NCI-H1436 (cell line): ENCODE results near the gene CTBP2.

Source experiments
- DNase-seq: peaks from one replicate; lab custom pipeline; 2025; lab: John Stamatoyannopoulos, UW

CTBP2 gene

GRCh38 chr10:125125951-125126735 lies 34.2 kb downstream of the CTBP2 start:
- DNase-seq: no peak

DNA sequence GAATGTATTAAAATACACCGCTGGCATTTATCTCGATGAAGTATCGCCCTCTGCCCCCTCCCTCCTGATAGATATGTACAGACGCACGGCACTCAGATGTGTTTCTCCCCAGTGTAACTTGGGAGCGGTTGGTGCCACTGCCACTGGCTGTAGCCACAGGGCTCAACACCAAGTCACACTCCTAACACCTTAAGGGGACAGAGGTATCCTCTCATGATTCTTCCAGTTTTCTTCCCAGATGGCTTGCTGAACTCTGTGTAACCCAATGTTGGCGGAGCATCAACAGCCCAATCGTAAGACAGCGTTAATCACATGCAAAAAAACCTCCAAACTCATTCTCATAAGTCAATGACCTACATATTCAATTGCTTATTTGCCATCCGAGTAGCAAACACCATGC lies 35.5 kb downstream of the CTBP2 start:
- no peak for DNase-seq

DNA sequence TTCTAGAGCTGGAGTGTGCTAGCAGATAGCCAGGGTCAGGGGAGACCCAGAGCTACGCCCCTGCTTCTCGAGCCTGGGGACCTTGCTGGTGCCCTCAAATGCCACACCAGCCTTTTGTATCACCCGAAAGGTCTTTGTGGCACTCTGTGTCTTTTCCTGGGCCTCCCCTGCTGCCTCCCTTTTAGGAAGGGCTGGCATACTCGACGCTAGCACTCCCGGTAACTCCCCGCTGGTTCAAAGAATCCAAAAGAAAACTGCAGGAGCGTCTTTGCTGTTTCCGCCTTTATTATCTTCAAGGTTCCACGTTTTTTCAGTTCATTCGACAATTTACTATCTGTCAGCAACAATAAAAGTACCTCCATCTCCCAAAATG lies 36.3 kb downstream of the CTBP2 start:
- no peak for DNase-seq

- DNase-seq: no peak
These were observed 36.8 kb downstream of the CTBP2 start for GRCh38 chr10:125123476-125124114.

DNA sequence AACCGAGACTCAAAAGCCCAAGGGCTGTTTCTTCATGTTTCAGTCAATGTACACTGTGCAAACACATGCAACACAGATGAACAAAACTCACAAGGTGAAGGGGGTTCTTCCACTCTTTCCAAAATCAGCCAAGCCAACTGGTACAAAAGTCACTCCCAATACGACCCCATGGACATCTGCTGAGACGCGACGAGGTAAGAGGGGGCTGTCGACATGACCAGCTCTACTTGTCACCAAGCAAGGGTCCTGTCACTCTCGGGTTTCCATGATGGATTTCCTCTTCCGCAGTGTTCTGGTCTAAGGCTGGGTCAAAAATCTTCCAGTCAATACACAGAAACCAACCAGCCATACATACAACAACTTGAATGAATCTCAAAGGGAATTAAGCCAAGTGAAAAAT lies 37.8 kb downstream of the CTBP2 start:
- no peak for DNase-seq

GRCh38 chr10:125121003-125121402 lies 39.4 kb downstream of the CTBP2 start:
- no peak for DNase-seq

DNA sequence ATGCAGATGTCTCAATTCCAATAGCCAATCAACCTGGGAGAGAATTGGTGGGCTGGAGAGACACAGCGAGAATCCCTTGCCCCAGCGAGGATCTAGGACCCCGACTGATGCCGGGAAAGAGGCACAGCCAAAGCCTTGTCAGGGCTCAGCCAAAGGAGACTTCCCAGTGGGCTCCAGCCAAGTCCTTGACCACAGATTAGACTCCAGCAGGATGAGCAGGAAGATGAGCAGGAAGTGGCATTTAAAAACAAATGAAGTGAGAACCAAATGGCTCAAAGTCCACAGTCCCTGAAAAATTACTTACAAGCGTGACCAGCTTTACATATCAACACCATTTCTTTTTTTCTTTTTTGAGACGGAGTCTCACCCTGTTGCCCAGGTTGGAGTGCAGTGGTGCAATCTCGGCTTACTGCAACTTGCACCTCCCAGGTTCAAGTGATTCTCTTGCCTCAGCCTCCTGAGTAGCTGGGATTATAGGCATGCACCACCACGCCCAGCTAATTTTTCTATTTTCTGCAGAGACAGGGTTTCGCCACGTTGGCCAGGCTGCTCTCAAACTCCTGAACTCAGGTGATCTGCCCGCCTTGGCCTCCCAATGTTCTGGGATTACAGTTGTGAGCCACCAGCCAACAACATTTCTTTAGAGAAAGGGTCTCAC lies 40.2 kb downstream of the CTBP2 start:
- DNase-seq: no peak

DNA sequence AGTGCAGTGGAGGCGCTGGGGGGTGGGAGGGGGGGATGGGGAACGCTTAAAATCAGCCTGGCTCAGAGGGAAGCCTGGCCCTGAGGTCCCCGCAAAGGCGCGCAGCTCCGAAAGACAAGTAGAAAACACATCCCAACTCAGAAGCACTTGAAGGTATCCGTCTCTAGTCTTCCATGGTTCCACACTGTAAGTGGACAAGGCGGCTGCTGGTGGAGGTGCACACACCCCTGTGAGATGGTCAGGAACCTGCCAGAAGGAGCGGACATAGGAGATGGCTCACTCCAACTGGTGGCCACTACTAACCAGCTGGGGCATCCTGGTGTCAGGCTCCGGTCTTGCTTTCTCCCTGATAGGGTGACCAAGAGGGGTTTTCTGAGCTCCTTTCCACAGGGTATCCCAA lies 41.7 kb downstream of the CTBP2 start:
- no peak for DNase-seq

DNA sequence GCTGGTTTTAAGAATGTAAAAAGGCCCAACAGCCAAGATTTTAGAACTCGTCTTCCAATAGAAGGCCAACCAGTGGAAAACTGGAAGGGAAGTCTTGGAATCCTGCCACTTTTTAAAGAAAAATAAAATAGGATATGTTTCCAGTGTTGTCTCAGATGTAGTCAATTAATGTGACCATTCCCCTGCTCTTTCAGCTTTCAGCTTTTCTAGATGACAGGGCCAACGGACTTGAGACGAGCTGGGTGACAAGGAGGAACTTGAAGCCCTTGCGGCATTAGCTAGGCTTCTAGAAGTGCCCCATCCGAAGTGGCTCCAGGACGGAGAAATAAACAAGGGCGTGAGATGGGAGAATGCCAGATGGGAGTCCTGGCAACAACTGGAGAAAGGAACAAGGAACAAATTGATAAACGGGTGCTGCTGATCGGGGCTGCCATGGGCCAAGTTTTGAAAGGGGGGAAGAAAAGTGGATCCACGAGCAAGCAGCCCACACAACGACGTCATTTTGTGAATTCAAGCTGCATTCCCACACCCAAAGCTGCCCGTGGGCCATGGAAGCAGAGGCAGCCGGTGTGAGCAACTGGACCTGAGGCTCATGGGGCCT lies 42.3 kb downstream of the CTBP2 start:
- no peak for DNase-seq

- DNase-seq: no peak
These were observed 43.6 kb downstream of the CTBP2 start for GRCh38 chr10:125116652-125117310.

DNA sequence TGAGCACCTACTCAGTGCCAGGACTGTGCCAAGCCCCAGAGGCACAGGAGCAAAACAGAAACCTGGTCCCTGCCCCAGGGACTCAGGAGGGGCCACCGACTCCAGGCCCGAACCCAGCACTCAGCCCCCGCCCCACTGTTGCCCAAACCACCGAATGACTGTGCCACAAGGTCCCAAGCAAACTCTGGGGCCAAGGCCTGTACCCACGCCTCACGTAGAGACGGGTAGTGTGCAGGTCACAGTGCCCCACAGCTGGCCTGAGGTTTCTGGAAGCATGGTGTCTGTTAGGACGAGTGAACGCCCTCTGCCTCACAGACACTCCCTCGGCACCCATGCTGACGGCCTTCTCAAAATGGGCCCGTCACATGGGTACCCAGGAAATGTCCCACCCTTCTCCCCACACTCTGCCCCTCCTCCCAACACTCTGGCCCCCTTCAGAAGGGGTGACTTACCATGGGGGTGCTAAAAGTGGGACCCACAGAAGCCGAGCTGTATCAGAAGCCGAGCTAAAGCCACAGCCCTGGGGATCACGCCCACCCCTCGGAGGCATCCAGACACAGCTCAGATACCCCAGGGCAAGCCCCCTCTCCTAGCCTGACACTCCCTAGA lies 44.2 kb downstream of the CTBP2 start:
- no peak for DNase-seq

DNA sequence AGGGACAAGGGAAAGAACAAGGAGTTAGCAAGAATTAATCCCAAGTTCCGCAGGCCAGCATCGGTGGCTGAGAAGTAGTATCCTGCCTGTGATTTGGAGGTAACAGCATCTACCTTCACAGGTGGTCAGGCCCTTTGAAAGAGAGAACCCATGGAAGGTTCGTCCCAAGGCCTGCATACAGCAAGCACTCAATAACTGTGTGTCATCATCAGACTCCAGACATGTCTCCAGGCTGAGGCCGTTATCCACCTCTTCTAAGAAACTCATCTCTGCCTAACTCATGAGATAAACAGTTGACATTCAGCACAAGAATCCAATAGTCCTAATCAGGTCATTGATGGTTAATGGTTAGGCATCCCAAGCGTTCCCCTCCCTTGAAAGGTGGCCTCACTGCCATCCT lies 45.0 kb downstream of the CTBP2 start:
- DNase-seq: no peak

DNA sequence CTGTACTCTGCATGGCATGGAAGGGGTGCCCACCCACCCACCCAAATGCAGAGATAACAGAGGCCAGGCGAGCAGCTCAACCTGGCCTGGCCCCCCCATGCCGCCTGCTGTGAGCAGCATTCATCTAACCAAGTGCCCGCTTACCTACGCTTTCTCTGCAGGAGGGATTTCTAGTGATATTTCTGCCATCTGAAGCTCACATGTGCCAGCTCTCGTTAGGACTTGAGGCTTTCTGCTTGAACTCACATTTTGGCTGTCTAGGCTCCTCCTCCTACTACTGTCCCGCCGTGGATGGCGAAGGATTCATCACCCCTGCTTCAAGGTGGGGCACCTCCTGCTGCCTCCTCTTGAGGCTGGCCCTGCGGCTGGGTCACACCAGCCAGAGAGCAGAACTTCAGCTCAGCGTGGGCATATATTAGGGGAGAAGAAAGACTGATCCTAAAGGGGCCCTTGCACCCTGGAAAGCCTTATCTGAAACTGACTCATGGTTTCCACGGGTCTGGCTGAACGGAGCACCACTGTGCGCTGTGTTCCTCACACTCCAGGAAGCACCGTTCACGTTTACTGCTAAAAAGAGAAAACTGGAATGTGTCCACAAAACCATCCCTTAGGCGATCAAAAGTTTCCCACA lies 45.5 kb downstream of the CTBP2 start:
- no peak for DNase-seq

GRCh38 chr10:125113691-125114371 lies 46.5 kb downstream of the CTBP2 start:
- no peak for DNase-seq

- DNase-seq: no peak
These were observed 47.5 kb downstream of the CTBP2 start for GRCh38 chr10:125112697-125113494.

DNA sequence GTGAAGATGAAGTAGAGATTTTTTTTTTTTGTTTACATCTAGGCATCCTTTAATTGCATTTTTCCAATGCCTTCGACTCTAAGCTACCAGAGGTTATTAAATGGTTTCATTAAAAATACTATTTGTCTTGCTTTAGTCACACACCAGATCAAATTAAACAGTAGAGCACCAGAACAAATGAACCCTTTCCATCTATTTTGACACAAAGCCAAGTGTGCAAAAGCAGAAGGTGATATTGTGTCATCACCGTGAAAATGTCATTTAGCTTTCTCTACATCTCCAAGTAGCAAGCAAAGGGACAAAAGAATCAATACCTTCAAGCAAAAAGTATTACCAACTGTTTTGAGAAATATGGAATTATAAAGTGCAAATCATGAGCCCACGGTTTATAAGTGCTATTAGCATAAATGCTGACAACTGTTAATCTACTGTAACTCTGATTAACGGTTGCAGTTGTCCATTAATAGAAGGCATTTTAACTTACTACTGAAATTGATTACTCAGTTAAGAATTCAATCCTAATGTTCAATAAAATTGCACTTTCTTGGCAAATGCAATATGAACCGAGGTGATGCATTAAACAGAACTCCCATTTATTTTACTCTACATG lies 49.1 kb downstream of the CTBP2 start:
- DNase-seq: no peak

GRCh38 chr10:125107965-125108580 lies 52.3 kb downstream of the CTBP2 start:
- DNase-seq: no peak

GRCh38 chr10:125107166-125107949 lies 53.0 kb downstream of the CTBP2 start:
- no peak for DNase-seq
